Nucleus accumbens (tissue), 56 donors: Measurements from ENCODE around the gene CDC23.
"Not testable (repeated sequence)": the region's sequence is repeated elsewhere in the genome, so short reads cannot be mapped to it uniquely, and the experiment has no call there.

Experiments
- DNase-seq, 56 donors: peaks; one replicate each; lab custom pipeline; 2025; lab: John Stamatoyannopoulos, UW

Gene CDC23

GRCh38 chr5:138213161-138214029 lies at the start of gene CDC23:
TSS of gene CDC23 (minus strand) at chr5:138213323. CDS start at chr5:138213312, 11 bp downstream.
- peak; percentile 33 to 97 (median 88) for DNase-seq

- DNase-seq, result no peak
Observed at GRCh38 chr5:138258704-138259292, 45.7 kb upstream of the CDC23 start.

- no peak for DNase-seq
Observed at GRCh38 chr5:138257583-138257982, 44.5 kb upstream of the CDC23 start.

GRCh38 chr5:138252944-138253343 lies 39.8 kb upstream of the CDC23 start:
- no peak for DNase-seq

- not testable (repeated sequence) for DNase-seq
Observed at GRCh38 chr5:138247800-138248199, 34.7 kb upstream of the CDC23 start.

GRCh38 chr5:138246822-138247221 lies 33.7 kb upstream of the CDC23 start:
- no peak for DNase-seq

GRCh38 chr5:138246334-138246733 lies 33.2 kb upstream of the CDC23 start:
- no peak for DNase-seq

DNA sequence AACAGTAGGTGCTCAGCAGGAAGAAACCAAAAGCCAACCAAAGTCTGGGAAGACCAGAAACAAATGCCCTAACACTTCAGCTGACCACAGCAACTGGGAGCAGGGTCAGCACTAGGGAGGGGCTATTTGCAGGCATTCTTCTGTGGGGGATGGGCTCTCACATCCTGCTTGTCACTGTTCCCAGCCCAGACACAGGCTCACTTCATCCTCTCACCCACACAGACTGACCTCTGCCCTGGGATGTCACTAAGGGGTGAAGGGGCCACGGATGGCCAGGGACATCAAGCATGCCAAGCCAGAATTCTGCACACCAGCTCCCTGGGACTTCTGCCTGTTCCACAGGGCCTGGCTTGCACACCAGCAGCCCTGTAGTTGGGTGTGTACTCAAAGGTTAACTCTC lies 32.6 kb upstream of the CDC23 start:
- no peak for DNase-seq

- DNase-seq, result peak in 7 of 56 donors; percentile 3 to 17 (median 11)
Observed at GRCh38 chr5:138243794-138244193, 30.7 kb upstream of the CDC23 start.

- DNase-seq, result peak in 6 of 56 donors; percentile 10 to 30 (median 22)
Observed at GRCh38 chr5:138241688-138242571, 28.8 kb upstream of the CDC23 start.

DNA sequence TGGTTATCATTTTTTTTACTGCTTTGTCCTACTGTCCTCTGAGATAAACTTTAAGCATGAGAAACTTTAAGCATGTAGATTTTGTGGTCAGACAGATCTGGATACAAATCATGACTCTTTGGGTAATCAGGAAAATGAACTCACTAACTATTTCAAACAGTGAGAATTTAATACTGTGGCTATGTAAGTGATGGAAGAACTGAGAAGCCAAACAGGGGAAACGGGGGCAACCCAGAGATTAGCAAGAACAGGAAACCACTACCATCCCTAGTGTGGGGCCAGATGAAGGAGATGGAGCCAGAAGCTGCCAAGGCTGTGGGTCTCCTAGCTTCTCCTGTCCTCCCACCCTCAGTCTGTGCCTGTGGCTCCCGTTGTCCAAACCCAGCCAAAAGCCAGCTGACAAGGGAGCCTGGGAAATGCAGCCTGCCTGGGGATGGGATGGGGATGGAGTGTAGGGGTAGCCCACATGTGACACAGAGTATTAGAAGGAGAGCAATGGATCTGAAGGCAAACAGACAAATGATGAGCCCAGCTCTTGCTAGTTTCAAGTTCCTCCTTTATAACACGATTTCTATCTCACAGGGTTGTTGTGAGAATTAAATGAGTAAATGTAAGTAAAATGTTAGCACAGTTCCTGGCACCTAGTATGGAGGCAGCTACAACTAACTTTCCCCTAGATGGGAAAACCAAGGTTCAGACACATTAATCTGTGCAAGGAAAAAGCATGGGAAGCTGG lies 27.7 kb upstream of the CDC23 start:
- no peak for DNase-seq

- DNase-seq, result no peak
Observed at GRCh38 chr5:138238034-138238433, 24.9 kb upstream of the CDC23 start.

GRCh38 chr5:138234651-138235050 lies 21.5 kb upstream of the CDC23 start:
- DNase-seq, result no peak

GRCh38 chr5:138233280-138233679 lies 20.2 kb upstream of the CDC23 start:
- DNase-seq, result no peak

DNA sequence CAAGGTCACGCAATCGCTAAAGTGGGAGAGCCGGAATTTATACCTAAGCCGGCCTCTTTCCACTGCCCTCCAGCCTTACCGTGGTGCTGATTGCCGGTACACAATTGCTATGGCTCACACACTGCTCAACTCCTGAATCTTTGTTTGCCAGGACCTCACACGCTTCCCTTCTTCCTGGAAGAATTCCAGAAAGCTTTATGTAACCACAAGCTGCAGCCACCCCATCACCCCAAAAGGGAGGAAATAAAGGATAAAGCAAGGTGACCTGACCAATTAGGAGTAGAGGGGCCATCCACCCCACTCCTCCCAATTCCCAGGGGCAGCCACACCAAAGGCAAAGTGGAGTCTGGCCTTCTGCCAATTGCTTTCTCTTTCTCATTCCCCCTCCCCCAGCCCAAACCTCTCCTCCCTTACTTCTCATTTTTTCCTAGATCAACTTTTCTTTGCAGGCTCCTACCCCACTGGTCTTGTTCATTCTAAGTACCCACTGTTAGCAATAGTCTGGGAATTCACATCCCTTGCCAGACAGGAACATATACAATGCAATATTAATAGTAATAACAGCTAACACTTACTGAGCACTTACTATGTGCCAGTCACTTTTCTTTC lies 18.0 kb upstream of the CDC23 start:
- DNase-seq, result no peak

GRCh38 chr5:138230261-138230660 lies 17.1 kb upstream of the CDC23 start:
- DNase-seq, result no peak

GRCh38 chr5:138229387-138229786 lies 16.3 kb upstream of the CDC23 start:
- DNase-seq, result no peak

GRCh38 chr5:138226910-138227309 lies 13.8 kb upstream of the CDC23 start:
- no peak for DNase-seq

- no peak for DNase-seq
Observed at GRCh38 chr5:138224712-138225111, 11.6 kb upstream of the CDC23 start.

DNA sequence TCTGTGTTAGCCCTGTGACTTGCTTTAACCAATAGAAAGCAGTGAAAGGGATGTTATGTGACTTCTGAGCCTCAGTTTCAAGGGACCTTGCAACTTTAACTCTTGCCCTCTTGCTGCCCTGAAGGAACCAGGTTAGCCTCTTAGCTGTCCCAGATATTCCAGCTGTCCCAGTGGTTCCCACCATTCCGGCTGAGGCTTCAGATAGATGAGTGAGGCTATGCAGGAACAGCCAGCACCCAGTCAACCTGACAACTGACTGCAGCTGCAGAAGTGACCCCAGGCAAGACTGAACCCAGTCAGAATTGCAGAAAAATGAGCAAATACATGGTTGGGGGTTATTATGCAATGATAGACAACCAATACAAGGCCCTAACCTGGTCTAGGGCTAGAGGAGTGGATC lies 10.4 kb upstream of the CDC23 start:
- no peak for DNase-seq
